HuH-7 (cell line): ENCODE measurements around the gene EPB41.
A peak's percentile ranks its signal among the peaks of the same experiment; 100 is the strongest.
"Not testable (repeated sequence)": the region's sequence is repeated elsewhere in the genome, so short reads cannot be mapped to it uniquely, and the experiment has no call there.

Source experiments
- DNase-seq: peaks from one replicate; pipeline ENCODE4 v3.0.0; 2011; ENCODE audit warnings: low spot score

EPB41 gene

DNA sequence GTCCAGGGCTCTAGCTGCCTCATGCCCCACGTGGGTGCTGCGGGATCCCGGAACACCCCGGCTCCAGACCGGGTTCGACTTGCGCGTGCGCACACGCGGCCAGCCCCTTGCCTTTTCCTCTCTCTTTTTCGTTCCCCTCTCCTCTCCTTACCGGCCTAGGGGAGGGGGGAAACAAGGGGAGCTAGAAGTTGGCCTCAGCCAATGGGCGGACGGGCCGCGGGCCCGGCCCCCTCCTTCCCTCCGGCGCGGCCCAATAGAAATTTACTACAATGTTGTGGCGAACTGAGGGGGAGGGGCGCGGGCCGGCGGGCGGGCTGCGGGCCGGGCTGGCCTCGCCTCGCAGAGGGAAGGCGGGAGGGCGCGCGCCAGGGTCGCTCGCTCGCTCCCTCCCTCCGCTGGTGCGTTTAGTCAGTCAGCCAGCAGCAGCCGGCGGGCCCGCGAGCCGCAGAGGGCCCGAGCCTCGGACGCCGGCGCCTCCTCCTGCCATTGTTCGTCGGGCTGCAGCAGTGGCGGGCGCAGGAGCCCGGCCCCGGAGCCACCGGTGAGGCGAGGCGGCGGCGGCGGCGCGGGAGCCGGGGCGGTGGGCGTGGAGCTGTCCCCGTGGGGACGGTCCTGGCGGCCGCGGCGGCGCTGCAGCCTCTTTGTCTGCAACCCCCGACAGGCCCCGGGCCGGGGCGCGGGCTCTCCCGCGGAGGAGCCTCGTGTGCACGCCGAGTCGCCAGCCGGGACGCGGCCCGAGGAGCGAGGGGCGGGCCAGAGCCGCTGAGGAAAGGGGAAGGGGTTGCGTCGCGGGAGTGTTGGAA lies at the start of gene EPB41:
Gene EPB41 (plus strand): TSS at position 342 of the 803 bp plus-strand sequence. CDS start 72,869 bp downstream, outside the sequence.
- DNase-seq: peak; percentile 97

DNA sequence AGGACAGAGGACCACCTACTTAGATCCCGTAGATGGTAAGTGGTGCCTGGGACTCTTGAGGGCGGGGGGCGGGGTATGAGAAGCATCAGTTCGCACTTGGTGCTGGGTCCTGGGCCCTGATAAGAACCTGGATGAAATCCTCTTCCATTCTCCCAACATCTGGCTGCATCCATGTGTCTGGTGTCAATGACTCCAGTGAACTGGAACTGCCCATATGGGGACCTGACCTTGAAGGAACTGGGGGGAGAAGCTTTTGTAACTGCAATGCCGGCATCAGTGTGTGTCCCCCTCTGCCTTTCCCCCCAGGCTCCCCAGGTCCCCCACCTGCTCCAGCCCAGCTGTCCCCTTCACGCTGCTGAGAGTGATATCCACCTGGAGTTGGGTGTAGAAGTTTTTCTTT lies 49.7 kb upstream of the EPB41 start:
- no peak for DNase-seq

DNA sequence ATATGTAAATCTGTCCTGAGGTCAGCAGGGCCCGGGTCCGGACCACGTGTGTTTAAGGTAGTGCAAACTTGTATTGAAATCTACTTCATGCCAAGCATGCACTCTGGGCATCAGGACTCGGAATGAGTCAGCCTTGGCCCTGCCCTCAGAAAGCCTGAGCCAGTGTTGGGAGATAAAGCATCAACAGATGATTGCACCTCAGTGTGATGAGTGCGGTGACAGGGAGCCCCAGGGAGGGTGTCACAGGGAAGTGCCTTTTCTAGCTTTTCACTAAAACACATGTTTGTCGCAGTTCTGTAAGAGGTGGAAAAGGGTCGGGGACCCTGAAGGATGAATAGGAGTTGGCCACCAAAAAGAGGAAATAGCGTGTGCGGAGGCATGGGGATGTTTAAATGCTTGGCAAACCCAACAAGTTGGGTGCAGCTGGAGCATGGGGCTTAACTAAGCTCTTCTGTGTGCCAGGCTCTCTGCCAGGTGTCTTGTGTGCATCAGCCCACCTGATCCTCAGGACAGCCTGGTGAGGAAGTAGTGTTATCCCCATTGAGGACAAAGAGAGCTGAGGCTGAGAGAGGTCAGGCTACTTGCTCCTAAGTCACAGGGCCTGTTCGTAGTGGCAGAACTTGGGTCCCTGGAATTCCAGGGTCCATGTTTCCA lies 48.2 kb upstream of the EPB41 start:
- no peak for DNase-seq

DNA sequence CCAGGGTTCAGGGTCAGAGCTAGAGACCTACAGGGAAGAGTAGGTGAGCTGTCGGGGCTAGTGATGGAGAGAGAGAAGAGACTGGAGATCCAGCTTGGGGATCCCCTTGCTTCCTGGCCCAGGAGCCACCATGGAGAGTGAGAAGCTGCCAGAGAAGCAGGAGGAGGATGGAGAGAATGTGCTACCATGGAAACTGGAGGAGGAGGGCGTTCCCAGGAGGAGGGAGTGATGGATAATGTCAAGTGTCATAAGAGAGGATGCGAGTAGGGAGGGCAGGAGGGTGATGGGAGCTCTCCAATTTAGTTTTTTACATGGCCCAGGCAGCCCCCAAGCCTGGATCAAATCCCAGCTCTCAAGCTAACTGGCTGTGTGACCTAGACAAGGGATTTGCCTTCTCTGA lies 46.5 kb upstream of the EPB41 start:
- no peak for DNase-seq

DNA sequence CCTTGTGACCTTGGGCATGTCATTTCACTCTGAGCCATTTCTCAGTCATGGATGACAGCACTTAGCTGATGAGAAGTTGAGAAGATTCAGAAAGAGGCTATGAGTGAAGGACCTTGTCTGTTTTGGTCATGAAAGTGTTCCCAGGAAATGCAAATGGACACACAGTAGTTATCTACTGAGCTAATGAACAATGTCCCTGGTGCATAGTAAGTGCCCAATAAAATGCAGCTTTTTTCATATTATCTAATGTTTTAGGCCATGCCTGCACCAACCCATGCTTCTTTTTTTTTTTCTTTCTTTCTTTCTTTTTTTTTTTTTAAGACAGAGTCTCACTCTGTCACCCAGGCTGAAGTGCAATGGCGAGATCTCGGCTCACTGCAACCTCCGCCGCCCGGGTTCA lies 44.4 kb upstream of the EPB41 start:
- DNase-seq: no peak

DNA sequence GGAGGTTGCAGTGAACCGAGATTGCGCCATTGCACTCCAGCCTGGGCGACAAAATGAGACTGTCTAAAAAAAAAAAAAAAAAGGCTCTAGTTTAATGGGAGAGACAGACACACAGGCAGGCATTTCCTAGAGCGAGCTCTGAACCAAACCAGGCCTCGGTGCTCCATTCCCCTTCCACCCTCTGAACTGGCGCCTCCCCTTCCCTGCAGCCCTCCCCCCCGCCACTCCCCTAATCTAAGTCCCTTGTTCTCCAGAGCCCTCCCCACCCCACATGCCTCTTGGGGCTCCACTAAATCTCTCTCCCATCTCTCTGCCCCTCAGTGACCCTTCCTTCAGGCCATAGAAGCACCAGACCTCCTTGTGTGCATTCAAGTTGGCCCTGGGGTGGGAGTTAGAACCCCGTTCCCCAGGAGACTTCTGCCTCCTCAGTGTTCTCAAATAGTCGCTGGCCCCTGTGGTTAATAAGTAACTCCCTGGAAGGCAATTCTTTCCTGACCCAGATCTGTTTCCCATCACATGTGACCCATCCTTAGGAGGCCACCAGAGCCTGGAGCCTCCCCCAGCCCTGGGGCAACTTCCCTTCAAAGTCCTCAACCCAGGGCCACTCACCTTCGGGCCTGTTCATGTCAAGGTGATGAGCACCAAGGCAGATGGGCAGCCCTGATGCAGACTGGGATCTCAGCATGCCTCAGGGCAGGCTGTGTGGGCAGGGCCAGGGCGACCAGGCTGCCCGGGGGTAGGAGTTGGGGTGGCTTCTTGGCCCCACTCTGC lies 42.6 kb upstream of the EPB41 start:
- peak; percentile 64 for DNase-seq

DNA sequence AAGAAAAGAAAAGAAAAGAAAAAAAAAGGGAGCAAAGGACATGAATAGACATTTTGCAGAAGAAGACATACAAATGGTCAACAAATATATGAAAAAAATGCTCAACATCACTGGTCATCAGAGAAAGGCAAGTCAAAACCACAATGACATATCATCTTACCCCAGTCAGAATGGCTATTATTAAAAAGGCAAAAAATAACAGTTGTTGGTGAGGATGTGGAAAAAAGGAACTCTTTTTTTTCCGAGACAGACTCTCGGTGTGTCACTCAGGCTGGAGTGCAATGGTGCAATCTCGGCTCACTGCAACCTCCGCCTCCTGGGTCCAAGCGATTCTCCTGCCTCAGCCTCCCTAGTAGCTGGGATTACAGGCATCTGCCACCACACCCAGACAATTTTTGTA lies 39.2 kb upstream of the EPB41 start:
- DNase-seq: not testable (repeated sequence)

DNA sequence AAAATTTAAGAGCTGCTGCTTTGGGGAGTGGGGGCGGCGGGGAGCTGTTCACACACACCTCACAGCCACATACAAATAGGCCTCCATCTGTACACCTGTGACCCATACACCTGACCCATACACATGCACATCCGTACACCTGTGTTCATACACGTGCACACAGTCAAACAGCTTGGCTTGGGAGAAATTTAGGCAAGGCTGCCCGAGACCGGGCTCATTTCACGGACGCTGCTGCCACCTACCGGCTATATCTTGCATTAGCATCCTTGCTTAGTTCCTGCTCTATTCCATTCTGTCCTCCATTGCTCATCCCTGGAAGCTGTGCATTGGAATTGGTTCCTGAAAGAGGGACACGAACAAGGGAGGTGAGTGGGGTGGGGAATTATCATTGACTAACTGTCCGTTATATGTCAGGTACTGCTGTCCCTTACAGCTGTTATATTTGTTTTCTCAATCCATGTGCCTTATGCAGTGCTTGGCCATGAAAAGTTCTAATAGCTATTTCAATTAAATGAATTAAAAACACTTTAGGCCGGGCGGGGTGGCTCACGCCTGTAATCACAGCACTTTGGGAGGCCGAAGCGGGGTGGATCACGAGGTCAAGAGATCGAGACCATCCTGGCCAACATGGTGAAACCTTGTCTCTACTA lies 37.1 kb upstream of the EPB41 start:
- DNase-seq: peak; percentile 68

DNA sequence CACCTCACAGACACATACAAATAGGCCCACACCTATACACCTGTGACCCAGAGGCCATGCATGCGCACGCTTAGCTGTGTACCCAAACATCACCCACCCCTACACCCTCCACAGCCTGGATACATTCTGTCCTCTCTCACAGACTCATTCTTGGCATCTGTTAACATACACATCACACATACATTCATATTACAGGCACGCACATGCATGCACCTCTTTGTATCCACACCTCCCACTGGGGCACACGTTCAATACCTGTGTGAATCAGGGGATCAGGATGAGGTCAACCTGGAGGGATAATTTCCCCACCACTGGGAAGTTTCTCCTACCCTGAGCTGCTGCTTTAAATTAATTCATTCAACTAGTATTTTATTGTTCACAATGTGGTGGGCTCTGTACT lies 35.6 kb upstream of the EPB41 start:
- DNase-seq: no peak

DNA sequence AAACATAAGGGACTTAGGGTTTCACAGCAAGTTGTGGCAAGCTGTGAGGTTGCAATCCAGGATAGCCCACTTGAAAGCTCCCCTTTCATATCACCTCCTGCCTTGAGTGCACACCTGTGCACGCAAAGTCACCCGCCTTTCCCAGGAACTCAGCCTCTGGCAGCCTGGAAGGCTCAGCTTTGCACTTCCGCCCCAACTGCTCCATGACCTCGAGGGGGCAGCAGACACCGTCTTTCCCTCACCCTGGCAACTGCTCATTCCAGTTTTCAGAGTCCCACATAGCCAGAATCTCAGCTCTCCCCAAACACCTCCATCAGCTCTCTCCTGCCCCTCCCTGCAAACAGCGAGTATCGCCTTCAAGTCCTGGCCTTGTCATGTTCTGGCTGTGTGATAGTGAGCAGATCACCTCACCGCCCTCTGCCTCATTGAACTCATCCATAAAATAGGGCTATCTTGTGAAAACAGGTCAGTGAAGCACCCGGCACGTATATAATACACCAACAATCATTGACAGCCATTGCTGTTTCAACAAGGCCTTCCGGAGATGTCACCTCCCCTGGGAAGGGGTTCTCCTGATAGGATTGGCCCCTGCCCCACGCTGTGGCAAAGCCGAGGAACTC lies 32.2 kb upstream of the EPB41 start:
- DNase-seq: peak; percentile 85

DNA sequence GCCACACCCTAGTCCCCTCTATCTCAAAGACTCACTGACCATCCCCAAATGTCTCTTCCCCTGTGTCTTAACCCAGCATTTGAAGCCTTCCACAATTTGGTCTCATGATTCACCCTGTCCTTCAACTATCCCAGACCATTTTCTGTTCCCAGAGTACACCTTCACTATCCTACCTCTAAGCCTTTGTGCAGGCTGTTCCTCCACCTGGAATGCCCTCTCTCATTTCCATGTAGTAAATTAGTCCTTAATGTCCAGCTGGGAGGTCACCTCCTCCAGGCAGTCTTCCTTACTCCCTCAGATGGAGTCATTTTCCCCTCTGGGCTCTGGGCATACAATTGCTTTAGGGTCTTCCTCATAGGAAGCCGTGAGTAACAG lies 31.1 kb upstream of the EPB41 start:
- no peak for DNase-seq

DNA sequence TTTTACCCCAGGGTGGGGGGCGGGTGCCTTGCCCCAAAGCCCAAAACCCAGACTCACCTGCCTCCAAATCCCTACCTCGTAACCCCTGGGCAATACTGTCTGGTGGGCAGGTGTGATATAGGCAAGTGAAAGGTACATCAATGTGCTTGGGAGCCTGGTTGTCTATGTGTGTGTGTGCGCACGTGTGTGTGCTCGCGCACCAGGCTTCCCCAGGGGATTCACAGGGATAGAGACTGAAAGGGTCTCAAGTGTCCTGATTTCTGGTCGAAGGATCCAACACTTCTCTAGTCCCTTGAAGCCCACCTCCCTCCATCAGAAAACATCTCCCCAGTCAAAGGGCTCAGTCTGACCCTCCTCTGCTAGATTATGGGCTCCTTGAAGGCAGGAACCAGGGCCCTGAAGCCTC lies 28.9 kb upstream of the EPB41 start:
- no peak for DNase-seq

DNA sequence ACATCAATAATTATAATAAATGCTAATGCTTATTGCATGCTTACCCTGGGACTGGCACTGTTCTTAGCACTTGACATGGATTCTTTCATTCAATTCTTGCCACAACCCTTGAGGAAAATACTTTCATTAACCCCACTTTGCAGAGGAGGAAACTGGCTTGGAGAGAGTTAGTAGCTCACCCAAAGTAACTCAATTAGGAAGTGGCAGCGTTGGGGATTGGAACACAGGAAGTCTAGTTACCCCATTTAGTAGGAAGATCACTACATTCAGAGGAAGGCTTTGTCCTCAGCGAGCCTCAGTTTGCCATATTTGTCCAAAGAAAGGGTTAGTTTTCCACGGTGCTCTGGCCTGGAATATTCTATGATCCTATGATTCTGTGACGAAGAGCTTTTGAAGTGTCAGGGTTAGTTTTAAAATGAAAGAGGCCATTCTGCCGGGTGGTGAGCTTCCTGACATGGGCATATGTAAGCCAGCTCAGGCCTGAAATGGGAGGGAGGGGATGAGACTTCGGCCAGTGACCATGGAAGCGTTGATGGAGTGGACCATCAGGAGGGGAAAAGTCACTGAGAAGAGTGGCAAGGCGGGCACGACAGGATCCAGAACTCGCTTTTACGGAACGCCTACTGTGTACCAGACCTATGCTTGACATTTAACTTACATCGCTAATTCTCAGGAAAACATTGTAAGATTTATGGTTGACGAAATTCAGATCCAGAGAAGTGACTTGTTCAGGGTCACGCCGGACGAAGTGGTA lies 28.2 kb upstream of the EPB41 start:
- DNase-seq: no peak

DNA sequence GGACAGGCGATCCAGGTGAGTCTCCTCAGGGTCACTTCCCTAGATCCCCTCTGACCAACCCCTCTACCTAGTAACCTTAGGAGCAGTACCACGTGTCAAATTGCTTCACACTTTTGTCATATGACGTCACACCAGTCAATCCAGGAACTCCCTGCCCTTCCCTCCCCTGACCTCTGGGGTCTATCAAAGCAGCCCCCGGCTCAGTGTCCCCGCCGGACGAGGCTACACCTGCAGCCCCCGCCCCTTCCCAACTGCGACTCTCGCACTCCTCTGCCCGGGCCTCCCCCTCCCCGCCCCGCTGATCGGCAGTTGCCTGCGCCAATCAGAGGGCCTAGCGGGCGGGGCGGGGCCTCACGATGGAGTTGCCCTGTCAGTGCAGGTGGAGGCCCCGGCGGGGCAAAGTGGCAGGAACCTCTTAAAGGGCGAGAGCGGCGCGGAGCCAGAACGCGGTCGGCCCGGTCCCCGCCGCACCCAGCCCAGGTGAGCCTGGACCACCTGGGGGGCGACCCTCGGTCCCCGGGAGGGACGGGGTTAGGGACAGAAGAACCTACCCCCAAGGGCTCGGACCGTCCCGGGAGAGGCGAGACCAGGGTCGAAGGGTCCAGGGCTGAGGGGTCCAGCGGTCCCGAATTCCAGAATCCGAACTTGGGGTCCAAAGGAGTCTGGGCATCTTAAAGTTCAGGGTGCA lies 27.5 kb upstream of the EPB41 start:
- peak; percentile 97 for DNase-seq

DNA sequence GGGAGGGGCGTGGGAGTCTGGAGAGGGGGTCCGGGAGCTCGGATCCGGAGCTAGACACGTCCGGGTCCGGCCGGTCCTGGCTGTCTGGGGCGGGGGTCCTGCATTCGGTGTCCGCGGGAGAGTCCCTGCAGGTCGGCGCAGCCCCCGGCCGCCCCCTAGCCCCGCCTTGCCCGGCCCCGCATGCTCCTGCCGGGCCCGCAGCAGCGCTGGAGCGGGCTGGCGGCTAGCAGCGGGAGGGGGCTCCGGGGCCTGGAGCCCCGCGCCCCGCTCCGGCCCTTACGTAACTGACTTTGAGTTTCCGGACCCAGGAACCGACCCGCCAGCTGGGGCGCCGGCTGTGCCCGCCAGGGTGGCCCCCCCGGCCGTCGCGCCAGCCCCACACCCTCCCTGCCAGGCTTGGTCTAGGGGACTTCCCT lies 26.9 kb upstream of the EPB41 start:
- DNase-seq: no peak

DNA sequence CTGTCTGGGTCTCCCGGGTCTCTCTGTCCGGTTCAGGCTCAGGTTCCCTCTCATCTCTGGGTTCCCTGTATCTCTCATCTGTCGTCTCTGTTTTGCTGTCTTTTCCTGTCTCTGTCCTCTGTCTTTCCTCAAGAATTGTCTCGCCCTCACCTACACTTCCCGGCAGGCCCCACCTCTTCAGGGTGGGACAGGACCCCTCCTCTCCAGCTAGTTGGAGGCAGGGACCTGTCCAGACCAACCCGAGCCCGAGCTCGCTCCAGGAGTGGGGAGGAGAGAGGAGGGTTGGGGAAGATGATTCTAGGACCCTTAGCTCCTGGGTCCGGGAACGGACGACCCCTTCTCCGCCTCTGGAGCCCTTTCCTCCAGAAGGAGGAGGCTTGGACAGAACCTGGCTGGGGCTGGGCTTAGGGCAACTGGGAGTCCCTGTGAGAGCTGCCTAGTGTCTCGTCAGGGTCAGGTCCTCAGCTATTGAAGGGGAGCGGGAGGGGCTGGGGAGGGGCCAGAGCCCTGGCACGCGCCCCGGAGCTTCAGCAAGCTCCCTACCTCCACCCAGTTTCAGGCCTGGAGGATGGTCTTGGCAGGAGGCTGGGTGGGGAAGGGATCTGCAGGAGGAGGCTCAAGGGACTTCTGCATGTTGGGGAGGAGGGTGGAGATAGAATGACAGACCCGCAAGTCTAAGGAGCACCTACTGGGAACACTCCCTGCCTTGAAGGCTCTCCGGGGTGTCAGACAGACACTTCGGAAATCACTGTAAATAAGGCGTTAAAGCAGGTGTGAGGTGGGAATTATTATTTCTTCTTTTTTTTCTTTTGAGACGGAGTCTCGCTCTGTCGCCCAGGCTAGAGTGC lies 26.3 kb upstream of the EPB41 start:
- peak; percentile 37 for DNase-seq

DNA sequence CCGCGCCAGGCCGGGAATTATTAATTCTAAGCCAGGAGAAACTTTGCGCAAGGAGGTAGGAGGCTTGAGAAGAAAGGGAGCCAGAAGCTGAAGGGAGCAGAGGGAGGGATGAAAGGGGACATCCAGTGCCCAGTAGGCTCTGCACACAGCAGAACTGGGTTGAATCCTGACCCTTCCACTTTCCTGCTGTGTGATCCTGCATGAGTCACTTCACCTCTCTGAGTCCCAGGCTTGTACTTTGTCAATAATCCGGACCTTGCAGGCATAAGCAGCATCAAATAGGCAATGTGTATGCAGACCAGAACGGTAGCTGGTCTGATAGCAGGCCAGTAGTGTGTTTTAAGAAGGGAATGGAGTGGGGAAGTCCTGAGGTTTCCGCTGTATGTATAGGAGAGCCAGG lies 25.5 kb upstream of the EPB41 start:
- no peak for DNase-seq

DNA sequence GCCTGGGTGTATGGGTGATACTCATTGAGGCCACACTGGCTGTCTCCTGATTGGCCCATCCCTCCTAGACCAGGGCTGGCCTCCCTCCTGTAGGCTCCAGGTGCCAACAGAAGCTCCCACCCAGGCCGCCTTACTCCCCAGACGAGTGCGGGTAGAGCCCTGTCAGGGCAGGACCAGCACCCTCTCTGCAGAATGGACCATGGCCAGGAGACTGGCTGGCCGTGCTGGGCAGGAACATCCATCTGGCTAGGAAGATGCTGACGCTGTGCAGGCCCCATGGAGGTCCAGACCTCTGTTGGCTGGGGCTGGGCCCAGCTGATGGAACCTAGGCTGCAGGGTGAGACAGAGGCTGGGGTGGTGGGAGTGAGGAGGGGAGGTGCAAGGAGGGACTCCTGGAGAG lies 25.0 kb upstream of the EPB41 start:
- no peak for DNase-seq

DNA sequence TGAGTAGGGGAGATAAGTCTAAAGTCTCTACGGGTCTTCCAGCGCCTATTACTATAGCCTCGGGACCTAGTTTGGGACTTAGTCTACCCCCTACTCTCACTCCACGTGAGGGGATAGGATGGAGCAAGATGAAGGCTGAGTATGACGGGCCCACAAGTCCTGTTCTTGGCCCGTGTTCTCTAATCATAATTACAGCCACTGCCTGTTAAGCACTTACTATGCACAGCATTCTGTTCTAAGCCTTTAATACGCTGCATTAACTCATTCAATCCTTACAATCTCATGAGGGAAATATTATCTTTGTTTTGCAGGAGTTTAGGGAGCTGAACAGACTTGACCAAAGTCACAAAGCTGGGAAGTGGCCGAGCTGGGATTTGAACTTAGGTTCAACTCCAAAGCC lies 23.9 kb upstream of the EPB41 start:
- DNase-seq: no peak

DNA sequence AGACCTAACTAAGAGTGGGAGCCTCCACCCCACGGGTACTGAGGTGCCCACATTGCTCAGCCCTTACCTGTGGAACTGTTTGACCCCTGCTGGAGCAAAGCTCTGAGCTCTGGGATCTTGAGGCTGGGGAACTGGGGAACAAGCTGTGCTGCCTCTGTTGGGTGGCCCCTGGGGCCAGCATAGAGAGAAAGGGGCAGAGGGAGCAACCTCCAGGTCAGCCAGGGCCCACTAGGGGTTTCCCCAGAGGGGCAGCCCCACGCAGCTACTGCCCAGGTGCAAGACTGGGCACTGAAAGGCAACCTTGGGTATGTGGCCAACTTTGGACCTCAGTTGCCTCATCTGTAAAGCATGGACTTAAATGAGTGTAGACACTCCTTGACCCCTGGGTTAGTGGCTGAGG lies 23.5 kb upstream of the EPB41 start:
- no peak for DNase-seq
